ENCODE data around the gene NEURL3.

The NEURL3 gene

GRCh38 chr2:96527286-96528005, 22.3 kb upstream of the NEURL3 start:
- DNase-seq = peak; percentile 64

- DNase-seq = no peak
These were observed 21.6 kb upstream of the NEURL3 start for GRCh38 chr2:96526615-96527285.

- DNase-seq = no peak
These were observed 21.0 kb upstream of the NEURL3 start for GRCh38 chr2:96526101-96526591.

GRCh38 chr2:96525211-96525507, 20.0 kb upstream of the NEURL3 start:
- no peak for DNase-seq

GRCh38 chr2:96524482-96525210, 19.5 kb upstream of the NEURL3 start:
- no peak for DNase-seq

- no peak for DNase-seq
These were observed 18.7 kb upstream of the NEURL3 start for GRCh38 chr2:96523659-96524481.

GRCh38 chr2:96522304-96523203, 17.4 kb upstream of the NEURL3 start:
- no peak for DNase-seq

GRCh38 chr2:96521219-96521618, 16.1 kb upstream of the NEURL3 start:
- no peak for DNase-seq

- DNase-seq = no peak
These were observed 15.5 kb upstream of the NEURL3 start for GRCh38 chr2:96520697-96521096.

- no peak for DNase-seq
These were observed 15.1 kb upstream of the NEURL3 start for GRCh38 chr2:96520231-96520630.

GRCh38 chr2:96517079-96517478, 11.9 kb upstream of the NEURL3 start:
- no peak for DNase-seq

- DNase-seq = no peak
These were observed 9.4 kb upstream of the NEURL3 start for GRCh38 chr2:96514521-96514920.

- no peak for DNase-seq
These were observed 7.2 kb upstream of the NEURL3 start for GRCh38 chr2:96512341-96512740.

- no peak for DNase-seq
These were observed 6.7 kb upstream of the NEURL3 start for GRCh38 chr2:96511851-96512250.

- no peak for DNase-seq
These were observed 5.9 kb upstream of the NEURL3 start for GRCh38 chr2:96510931-96511595.

GRCh38 chr2:96509847-96510230, 4.7 kb upstream of the NEURL3 start:
- DNase-seq = no peak

- peak; percentile 64 for DNase-seq
These were observed 4.1 kb upstream of the NEURL3 start for GRCh38 chr2:96509114-96509846.

- DNase-seq = no peak
These were observed 3.5 kb upstream of the NEURL3 start for GRCh38 chr2:96508521-96509113.

GRCh38 chr2:96507957-96508520, 2.9 kb upstream of the NEURL3 start:
- DNase-seq = peak; percentile 95

- DNase-seq = no peak
These were observed 1.7 kb upstream of the NEURL3 start for GRCh38 chr2:96506907-96507240.
